SJCRH30 (cell line): ENCODE results near the gene GJA10. TPM values are rescaled to one million over a fixed set of nuclear protein-coding genes. Genes with fewer than 3 reads are reported as not detected.
"Not testable (repeated sequence)": the region's sequence is repeated elsewhere in the genome, so short reads cannot be mapped to it uniquely, and the experiment has no call there.

Experiments
- DNase-seq, 2 experiments: peaks; one replicate each; pipeline ENCODE4 v3.0.0-alpha.2; 2015 to 2020
- H3K27ac ChIP-seq: fragments of 250-450 bp; sonication (Bioruptor Pico); 2 replicates; pipeline ENCODE4 v1.5.1; 2020; ENCODE audit warnings: mild to moderate bottlenecking, moderate library complexity
- H3K27me3 ChIP-seq: fragments of 250-450 bp; sonication (Bioruptor Pico); 2 replicates; pipeline ENCODE4 v1.5.1; 2020; ENCODE audit warnings: mild to moderate bottlenecking, moderate library complexity
- H3K36me3 ChIP-seq: fragments of 250-450 bp; sonication (Bioruptor Pico); 2 replicates; pipeline ENCODE4 v1.5.1; 2020; ENCODE audit warnings: mild to moderate bottlenecking, moderate library complexity
- H3K4me1 ChIP-seq: fragments of 250-450 bp; sonication (Bioruptor Pico); 2 replicates; pipeline ENCODE4 v1.5.1; 2020; ENCODE audit warnings: mild to moderate bottlenecking, moderate library complexity
- H3K4me3 ChIP-seq: fragments of 250-450 bp; sonication (Bioruptor Pico); 2 replicates; pipeline ENCODE4 v1.5.1; 2020; ENCODE audit warnings: mild to moderate bottlenecking, moderate library complexity
- H3K9me3 ChIP-seq: fragments of 250-450 bp; sonication (Bioruptor Pico); replicated peaks from 2 replicates; pipeline ENCODE4 v1.5.1; 2020; ENCODE audit warnings: mild to moderate bottlenecking, moderate library complexity
- total RNA-seq: library from RNA; depleted of rRNA; stranded (reverse); fragments of >200 nt; shearing (Covaris generic); gene quantifications from 2 replicates; pipeline ENCODE4 v1.2.3, GENCODE V29; 2014; rRNA removed

Gene GJA10
- total RNA-seq: not detected in 2 replicates

DNA sequence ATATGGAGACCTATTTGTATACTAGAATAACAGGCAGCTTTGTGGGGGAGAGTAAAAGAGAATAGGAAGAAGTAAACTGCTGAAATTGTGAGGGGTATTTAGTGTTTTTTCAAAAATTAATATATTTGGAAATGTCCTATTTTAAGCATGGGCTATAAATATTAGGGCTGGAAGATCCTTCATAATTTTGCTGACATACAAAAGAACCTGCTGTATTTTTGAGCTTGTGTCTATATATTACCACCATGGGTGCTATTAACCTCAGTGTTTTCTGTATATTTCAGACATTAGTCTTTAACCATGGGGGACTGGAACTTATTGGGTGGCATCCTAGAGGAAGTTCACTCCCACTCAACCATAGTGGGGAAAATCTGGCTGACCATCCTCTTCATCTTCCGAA, at the start of gene GJA10:
GJA10 (plus strand) TSS at position 301 of the 400 bp plus-strand sequence; CDS start at position 301, 0 bp downstream.
- Histone ChIP-seq H3K27me3 (peaks cover 3% of the 10 kb centered on the region; the same call in 1 of the 2 replicates), H3K36me3 (no peaks in the 10 kb centered on the region), H3K4me1 (no peaks in the 10 kb centered on the region), H3K4me3 (no peak within 1 kb of the TSS), H3K9me3 (no peaks in the 10 kb centered on the region), H3K27ac (no peak within 1 kb of the TSS)
- DNase-seq: no peak

DNA sequence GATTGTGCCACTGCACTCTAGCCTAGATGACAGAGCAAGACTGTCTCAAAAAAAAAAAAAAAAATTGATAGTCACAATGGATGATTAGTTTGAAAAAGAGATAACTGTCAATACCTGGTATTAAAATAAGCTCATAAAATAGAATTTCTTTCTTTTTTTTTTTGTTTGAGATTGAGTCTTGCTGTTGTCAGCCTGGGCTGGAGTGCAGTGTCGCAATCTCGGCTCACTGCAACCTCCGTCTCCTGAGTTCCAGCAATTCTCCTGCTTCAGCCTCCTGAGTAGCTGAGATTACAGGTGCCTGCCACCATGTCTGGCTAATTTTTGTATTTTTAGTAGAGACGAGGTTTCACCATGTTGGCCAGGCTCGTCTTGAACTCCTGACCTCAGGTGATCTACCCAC, 46.8 kb upstream of the GJA10 start:
- not testable (repeated sequence) for DNase-seq, H3K9me3 ChIP-seq, H3K4me1 ChIP-seq, H3K4me3 ChIP-seq, H3K27ac ChIP-seq, H3K27me3 ChIP-seq
- peaks cover 31% of the 10 kb centered on the region; the same call in 1 of the 2 replicates for H3K36me3 ChIP-seq

DNA sequence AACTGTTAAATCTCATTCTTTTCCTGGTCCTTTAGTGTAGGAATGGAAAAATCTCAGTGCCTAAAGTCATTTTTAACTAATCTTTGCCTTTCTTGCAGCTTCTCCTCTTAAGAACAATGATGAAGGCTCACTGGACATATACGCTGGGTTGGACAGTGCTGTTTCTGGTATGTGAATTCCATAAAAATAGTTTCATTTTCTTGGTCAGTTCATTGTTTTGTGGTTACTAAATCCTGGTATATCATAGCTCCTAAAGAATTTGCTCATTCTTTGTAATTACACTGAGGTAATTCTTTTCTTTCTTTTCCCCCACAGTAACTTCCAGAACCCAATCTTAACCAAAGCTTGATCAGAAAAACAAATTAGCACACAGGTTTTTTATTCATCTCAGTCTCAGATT, 41.2 kb upstream of the GJA10 start:
- Histone ChIP-seq H3K4me3 (no peak overlapping the region), H3K27me3 (no peaks in the 10 kb centered on the region), H3K4me1 (no peaks in the 10 kb centered on the region), H3K36me3 (peaks cover 64% of the 10 kb centered on the region), H3K9me3 (no peaks in the 10 kb centered on the region), H3K27ac (no peak overlapping the region)
- DNase-seq: no peak

DNA sequence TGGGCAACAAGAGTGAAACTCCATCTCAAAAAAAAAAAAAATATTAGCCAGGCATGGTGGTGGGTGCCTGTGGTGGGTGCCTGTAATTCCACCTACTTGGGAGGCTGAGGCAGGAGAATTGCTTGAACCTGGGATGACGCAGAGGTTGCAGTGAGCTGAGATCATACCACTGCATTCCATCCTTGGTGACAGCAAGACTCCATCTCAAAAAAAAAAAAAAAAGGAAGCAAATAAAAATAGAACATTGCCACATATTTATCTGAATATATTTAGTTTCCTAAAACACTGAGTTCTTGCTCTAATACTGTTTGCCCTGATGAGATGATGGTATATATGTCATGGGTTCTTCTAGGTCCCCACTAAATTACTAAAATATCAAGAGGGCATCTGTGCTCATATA, 36.2 kb upstream of the GJA10 start:
- H3K36me3 ChIP-seq: peaks cover 82% of the 10 kb centered on the region
- no peak overlapping the region for H3K27ac ChIP-seq
- H3K4me1 ChIP-seq: no peaks in the 10 kb centered on the region
- no peak for DNase-seq
- no peaks in the 10 kb centered on the region for H3K27me3 ChIP-seq
- H3K9me3 ChIP-seq: no peaks in the 10 kb centered on the region
- no peak overlapping the region for H3K4me3 ChIP-seq

DNA sequence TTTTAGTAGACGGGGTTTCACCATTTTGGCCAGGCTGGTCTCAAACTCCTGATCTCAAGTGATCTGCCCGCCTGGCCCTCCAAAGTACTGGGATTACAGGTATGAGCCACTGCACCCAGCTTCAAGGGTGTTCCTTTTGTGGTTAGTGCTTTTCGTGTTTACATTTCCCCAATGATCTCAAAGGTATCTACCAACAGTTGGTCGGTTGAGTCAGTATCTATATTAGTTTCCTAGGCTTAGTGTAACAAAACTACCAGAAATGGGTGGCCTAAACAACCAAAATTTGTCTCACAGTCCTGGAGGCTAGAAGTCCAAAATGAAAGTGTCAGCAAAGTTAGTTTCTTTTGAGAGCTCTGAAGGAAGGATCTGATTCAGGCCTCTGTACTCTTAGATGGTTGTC, 34.5 kb upstream of the GJA10 start:
- Histone ChIP-seq H3K27ac (no peak overlapping the region), H3K4me3 (no peak overlapping the region), H3K27me3 (no peaks in the 10 kb centered on the region), H3K4me1 (no peaks in the 10 kb centered on the region), H3K36me3 (peaks cover 85% of the 10 kb centered on the region), H3K9me3 (no peaks in the 10 kb centered on the region)
- DNase-seq: no peak

DNA sequence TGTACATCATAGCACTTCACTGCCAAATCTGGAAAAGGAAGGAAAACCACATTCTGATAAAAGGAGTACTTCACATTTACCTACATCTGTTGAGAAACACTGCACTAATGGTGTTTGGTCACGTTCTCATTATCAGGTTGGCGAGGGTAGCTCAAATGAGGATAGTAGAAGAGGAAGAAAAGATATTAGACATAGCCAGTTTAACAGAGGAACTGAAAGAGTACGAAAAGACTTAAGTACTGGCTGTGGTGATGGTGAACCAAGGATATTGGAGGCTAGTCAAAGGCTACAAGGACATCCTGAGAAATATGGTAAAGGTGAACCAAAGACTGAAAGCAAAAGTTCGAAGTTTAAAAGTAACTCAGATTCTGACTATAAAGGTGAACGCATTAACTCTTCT, 32.0 kb upstream of the GJA10 start:
- H3K36me3 ChIP-seq: peaks cover 87% of the 10 kb centered on the region
- H3K27ac ChIP-seq: no peak overlapping the region
- H3K27me3 ChIP-seq: no peaks in the 10 kb centered on the region
- no peak for DNase-seq
- H3K4me1 ChIP-seq: no peaks in the 10 kb centered on the region
- H3K9me3 ChIP-seq: no peaks in the 10 kb centered on the region
- H3K4me3 ChIP-seq: no peak overlapping the region

DNA sequence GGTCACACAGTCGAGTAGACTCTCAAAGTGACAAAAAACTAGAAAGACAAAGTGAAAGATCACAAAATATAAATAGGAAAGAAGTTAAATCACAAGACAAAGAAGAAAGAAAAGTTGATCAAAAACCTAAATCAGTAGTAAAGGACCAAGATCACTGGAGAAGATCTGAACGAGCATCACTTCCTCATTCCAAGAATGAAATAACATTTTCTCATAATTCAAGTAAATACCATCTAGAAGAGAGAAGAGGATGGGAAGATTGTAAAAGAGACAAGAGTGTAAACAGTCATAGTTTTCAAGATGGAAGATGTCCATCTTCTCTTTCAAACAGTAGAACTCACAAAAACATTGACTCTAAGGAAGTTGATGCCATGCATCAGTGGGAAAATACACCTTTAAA, 31.6 kb upstream of the GJA10 start:
- no peak overlapping the region for H3K4me3 ChIP-seq
- no peaks in the 10 kb centered on the region for H3K9me3 ChIP-seq
- no peak overlapping the region for H3K27ac ChIP-seq
- H3K4me1 ChIP-seq: no peaks in the 10 kb centered on the region
- peaks cover 87% of the 10 kb centered on the region for H3K36me3 ChIP-seq
- no peak for DNase-seq
- H3K27me3 ChIP-seq: no peaks in the 10 kb centered on the region

DNA sequence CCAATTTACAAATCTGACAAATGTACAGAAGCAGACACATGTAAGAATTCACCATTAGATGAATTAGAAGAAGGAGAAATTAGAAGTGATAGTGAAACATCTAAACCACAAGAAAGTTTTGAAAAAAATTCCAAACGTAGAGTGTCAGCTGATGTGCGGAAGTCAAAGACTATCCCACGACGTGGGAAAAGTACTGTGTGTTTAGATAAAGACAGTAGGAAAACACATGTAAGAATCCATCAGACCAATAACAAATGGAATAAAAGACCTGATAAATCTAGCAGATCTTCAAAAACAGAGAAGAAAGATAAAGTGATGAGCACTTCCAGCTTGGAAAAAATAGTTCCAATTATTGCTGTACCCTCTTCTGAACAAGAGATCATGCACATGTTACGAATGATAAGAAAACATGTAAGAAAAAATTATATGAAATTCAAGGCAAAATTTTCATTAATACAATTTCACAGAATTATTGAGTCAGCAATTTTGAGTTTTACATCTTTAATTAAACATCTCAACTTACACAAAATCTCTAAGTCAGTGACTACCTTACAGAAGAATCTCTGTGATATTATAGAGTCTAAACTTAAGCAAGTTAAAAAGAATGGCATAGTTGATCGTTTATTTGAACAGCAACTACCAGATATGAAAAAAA, 28.1 kb upstream of the GJA10 start:
- Histone ChIP-seq H3K9me3 (no peaks in the 10 kb centered on the region; the same call in 1 of the 2 replicates), H3K4me3 (no peak overlapping the region), H3K27ac (no peak overlapping the region), H3K4me1 (no peaks in the 10 kb centered on the region), H3K36me3 (peaks cover 89% of the 10 kb centered on the region), H3K27me3 (no peaks in the 10 kb centered on the region)
- DNase-seq: no peak

DNA sequence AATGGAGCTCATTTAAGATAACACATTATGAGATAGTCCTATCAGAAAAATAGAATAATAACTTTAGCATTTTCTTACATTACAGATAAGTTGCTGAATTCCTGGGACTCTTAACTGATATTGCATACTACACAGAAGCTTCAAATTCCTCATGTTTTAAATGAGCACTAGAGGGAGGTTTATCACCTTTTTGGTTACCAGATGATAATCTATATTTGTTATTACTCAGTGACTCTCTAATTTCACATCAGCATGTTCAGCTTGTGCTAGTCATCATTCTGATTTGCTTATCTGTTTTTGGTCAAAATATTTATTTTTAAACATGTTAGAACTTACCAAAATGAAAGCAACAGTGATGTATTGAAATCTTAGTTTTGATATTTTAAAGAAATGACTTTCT, 20.5 kb upstream of the GJA10 start:
- Histone ChIP-seq H3K4me3 (no peak overlapping the region), H3K27ac (no peak overlapping the region), H3K36me3 (peaks cover 27% of the 10 kb centered on the region), H3K4me1 (no peaks in the 10 kb centered on the region), H3K9me3 (no peaks in the 10 kb centered on the region), H3K27me3 (no peaks in the 10 kb centered on the region)
- DNase-seq: no peak

DNA sequence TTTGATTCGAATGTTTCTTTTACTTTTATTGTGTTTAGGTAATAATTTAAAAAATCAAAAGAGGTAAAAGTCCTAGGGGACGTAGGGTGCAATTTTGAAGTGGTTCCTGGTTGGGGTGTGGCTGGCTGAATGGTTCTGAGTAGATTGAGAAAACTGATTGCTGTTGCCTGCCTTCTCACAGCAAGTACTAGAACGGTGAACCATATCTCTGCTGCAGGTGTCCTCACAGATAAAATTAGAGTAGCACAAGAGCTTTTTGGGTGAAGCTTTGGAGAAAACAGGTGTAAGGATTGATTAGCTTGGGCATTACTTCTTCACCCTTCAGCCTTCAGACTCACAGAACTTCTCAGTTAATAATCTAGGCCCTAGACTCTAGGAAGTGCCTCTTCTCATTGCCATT, 19.8 kb upstream of the GJA10 start:
- Histone ChIP-seq H3K4me3 (no peak overlapping the region), H3K4me1 (no peaks in the 10 kb centered on the region), H3K36me3 (peaks cover 23% of the 10 kb centered on the region), H3K9me3 (no peaks in the 10 kb centered on the region), H3K27ac (no peak overlapping the region), H3K27me3 (no peaks in the 10 kb centered on the region)
- DNase-seq: no peak

DNA sequence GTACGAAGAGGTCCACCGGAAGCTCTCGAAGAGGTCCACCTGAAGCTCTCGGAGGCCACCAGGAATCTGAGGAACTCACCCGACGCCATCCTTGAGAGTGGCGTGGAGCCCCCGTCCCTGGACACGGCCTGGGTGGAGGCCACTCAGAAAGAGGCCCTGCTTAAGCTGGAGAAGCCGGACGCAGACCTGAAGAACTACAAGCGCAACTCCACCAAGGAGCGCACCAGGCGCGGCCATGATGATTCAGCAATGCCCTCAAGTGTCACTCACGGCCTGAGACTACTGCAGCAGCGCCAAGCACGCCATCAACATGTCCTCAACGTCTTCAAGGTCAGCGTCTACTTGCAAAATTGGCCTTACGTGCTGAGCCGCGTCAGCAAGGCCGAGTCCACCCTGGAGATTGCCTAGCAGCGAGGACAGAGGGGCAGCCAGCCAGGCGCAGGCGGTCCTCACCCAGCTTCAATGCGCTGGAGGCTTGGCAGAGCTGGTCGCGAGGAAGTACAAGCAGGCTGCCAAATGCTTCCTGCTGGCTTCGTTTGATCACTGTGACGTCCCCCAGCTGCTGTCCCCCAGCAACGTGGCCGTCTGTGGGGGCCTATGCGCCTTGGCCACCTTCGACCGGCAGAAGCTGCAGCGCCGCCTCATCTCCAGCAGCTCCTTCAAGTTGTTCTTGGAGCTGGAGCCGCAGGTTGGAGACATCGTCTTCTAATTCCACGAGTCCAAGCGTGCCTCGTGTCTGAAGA, 7.7 kb upstream of the GJA10 start:
- Histone ChIP-seq H3K9me3 (no peaks in the 10 kb centered on the region), H3K4me3 (no peak overlapping the region), H3K4me1 (no peaks in the 10 kb centered on the region), H3K27me3 (peaks cover 3% of the 10 kb centered on the region; the same call in 1 of the 2 replicates), H3K27ac (no peak overlapping the region), H3K36me3 (no peaks in the 10 kb centered on the region)
- DNase-seq: no peak

DNA sequence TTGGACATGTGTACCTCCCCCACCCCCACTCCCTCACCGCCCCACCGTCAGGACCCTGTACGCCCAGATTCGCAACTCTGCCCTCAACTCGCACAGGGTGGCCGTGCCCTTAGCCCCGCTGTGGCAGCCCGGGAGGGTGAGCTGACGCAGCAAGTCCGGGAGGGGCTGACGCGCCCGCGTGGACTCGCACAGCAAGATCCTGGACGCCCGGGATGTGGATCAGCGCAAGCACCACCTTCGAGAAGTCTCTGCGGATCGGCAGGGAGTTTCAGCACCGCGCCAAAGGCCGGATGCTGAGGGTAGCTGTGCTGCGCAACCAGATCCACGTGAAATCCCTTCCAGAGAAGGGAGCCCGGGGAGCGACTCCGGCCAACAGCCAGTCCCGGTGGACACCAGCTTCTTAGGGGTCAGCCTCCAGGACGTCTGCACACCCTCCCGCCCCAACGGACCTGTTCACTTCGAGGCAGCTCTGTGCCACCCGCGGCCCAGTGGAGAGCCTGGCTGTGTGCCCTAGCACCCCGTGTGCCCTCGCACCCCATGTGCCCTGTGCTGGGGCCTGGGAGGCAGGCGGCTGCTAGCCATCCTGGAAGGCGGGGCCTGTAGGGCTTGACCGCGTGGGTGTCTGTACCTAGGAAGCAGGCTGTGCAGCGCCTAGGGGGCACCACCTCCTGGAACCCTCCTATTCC, 6.7 kb upstream of the GJA10 start:
- Histone ChIP-seq H3K9me3 (no peaks in the 10 kb centered on the region), H3K27ac (no peak overlapping the region), H3K27me3 (peaks cover 3% of the 10 kb centered on the region; the same call in 1 of the 2 replicates), H3K4me1 (no peaks in the 10 kb centered on the region), H3K36me3 (no peaks in the 10 kb centered on the region), H3K4me3 (no peak overlapping the region)
- no peak for DNase-seq

DNA sequence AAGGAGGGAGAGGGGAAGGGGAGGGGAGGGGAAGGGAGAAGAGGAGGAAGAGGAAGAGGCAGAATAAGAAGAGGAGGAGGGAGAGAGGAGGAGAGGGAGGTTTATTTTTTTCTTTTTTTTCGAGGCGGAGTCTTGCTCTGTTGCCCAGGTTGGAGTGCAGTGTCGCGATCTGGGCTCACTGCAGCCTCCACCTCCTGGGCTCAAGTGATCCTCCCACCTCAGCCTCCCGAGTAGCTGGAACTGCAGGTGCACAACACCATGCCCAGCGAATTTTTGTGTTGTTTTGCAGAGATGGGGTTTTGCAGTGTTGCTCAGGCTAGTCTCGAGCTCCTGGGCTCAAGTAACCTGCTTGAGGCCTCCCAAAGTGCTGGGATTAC, 6.1 kb upstream of the GJA10 start:
- Histone ChIP-seq H3K4me3 (no peak overlapping the region), H3K27me3 (peaks cover 3% of the 10 kb centered on the region; the same call in 1 of the 2 replicates), H3K4me1 (no peaks in the 10 kb centered on the region), H3K27ac (no peak overlapping the region), H3K36me3 (no peaks in the 10 kb centered on the region), H3K9me3 (no peaks in the 10 kb centered on the region)
- no peak for DNase-seq

DNA sequence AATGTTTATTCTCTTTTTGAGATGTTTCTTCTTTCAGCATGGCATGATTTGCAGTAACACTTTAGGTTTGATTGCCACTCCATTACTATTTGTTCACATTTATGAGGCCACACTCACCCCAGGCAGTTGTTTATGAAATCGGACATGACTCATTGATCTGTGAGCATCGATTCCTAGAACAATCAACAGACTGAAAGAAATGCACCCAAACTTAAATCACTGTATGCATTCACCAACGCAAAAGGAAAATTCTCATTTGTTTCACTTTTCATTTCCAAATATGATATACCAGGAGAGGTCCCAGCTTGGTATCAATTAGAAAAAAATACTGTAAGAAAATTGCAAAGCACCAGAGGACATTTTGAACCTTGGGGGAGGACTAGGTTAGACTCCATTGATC, 5.4 kb upstream of the GJA10 start:
- Histone ChIP-seq H3K4me3 (no peak overlapping the region), H3K27ac (no peak overlapping the region), H3K36me3 (no peaks in the 10 kb centered on the region), H3K27me3 (peaks cover 3% of the 10 kb centered on the region; the same call in 1 of the 2 replicates), H3K4me1 (no peaks in the 10 kb centered on the region), H3K9me3 (no peaks in the 10 kb centered on the region)
- no peak for DNase-seq

DNA sequence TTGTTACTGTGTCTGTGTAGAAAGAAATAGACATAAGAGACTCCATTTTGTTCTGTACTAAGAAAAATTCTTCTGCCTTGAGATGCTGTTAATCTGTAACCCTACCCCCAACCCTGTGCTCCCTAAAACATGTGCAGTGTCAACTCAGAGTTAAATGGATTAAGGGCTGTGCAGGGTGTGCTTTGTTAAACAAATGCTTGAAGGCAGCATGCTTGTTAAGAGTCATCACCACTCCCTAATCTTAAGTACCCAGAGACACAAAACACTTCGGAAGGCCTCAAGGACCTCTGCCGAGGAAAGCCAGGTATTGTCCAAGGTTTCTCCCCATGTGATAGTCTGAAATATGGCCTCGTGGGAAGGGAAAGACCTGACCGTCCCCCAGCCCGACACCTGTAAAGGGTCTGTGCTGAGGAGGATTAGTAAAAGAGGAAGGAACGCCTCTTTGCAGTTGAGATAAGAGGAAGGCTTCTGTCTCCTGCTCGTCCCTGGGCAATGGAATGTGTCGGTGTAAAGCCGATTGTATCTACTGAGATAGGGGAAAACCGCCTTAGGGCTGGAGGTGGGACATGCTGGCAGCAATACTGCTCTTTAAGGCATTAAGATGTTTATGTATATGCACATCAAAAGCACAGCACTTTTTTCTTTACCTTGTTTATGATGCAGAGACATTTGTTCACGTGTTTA, 3.3 kb upstream of the GJA10 start:
- not testable (repeated sequence) for H3K36me3 ChIP-seq, H3K4me3 ChIP-seq, DNase-seq, H3K4me1 ChIP-seq, H3K9me3 ChIP-seq, H3K27me3 ChIP-seq, H3K27ac ChIP-seq
